Trophoblast cell (in vitro differentiated cells and primary cell): ENCODE measurements around the gene GOLGA8O.
"Not testable (repeated sequence)": the region's sequence is repeated elsewhere in the genome, so short reads cannot be mapped to it uniquely, and the experiment has no call there.

Experiments
- DNase-seq, 2 donors: peaks; one replicate each; pipeline ENCODE4 v3.0.0-alpha.2; 2016
- H2AFZ ChIP-seq: 2 replicates; pipeline ENCODE4 v1.6.1; 2013; ENCODE audit warnings: low read length, moderate library complexity, mild to moderate bottlenecking; ENCODE audit not compliant: insufficient read depth, poor library complexity
- H2AK5ac ChIP-seq: 2 replicates; pipeline ENCODE4 v1.6.1; 2013; ENCODE audit warnings: mild to moderate bottlenecking, low read length
- H2BK120ac ChIP-seq: 2 replicates; pipeline ENCODE4 v1.6.1; 2013; ENCODE audit warnings: low read length, mild to moderate bottlenecking, moderate library complexity; ENCODE audit not compliant: insufficient read depth, poor library complexity
- H2BK12ac ChIP-seq: 2 replicates; pipeline ENCODE4 v1.6.1; 2013; ENCODE audit warnings: mild to moderate bottlenecking, low read length, moderate library complexity
- H2BK5ac ChIP-seq: 2 replicates; pipeline ENCODE4 v1.6.1; 2013; ENCODE audit warnings: low read length, low read depth, moderate library complexity, mild to moderate bottlenecking; ENCODE audit not compliant: poor library complexity
- H3K14ac ChIP-seq: 2 replicates; pipeline ENCODE4 v1.6.1; 2013; ENCODE audit warnings: mild to moderate bottlenecking, low read length
- H3K18ac ChIP-seq: 2 replicates; pipeline ENCODE4 v1.6.1; 2013; ENCODE audit warnings: mild to moderate bottlenecking, low read length
- H3K23ac ChIP-seq: 2 replicates; pipeline ENCODE4 v1.6.1; 2013; ENCODE audit warnings: low read length
- H3K27ac ChIP-seq: 2 replicates; pipeline ENCODE4 v1.5.1; 2013; ENCODE audit warnings: low read depth, mild to moderate bottlenecking, inconsistent platforms, low read length, moderate library complexity
- H3K27me3 ChIP-seq: 2 replicates; pipeline ENCODE4 v1.6.1; 2013; ENCODE audit warnings: inconsistent platforms, mild to moderate bottlenecking, low read length, moderate library complexity; ENCODE audit not compliant: insufficient read depth
- H3K36me3 ChIP-seq, 2 experiments: 1 replicate in 1 of 2; 2 replicates in 1 of 2; pipeline ENCODE4 v1.6.1; 2013; ENCODE audit warnings: low read length in 2 of 2, mild to moderate bottlenecking in 2 of 2, moderate library complexity in 1 of 2; ENCODE audit not compliant: insufficient read depth in 2 of 2, control insufficient read depth in 1 of 2
- H3K4ac ChIP-seq: 2 replicates; pipeline ENCODE4 v1.6.1; 2013; ENCODE audit warnings: low read depth, mild to moderate bottlenecking, low read length, moderate library complexity
- H3K4me1 ChIP-seq, 2 experiments: 1 replicate in 1 of 2; 2 replicates in 1 of 2; pipeline ENCODE4 v1.6.1; 2013; ENCODE audit warnings: low read length in 2 of 2, mild to moderate bottlenecking in 2 of 2, moderate library complexity in 1 of 2; ENCODE audit not compliant: insufficient read depth in 2 of 2, control insufficient read depth in 1 of 2
- H3K4me2 ChIP-seq: 2 replicates; pipeline ENCODE4 v1.6.1; 2013; ENCODE audit warnings: inconsistent platforms, mild to moderate bottlenecking, low read length, moderate library complexity
- H3K4me3 ChIP-seq: 2 replicates; pipeline ENCODE4 v1.5.1; 2013; ENCODE audit warnings: mild to moderate bottlenecking, low read depth, low read length, inconsistent platforms
- H3K79me1 ChIP-seq: one replicate; pipeline ENCODE4 v1.6.1; 2013; ENCODE audit warnings: low read length
- H3K79me2 ChIP-seq: 2 replicates; pipeline ENCODE4 v1.6.1; 2013; ENCODE audit warnings: low read length, mild to moderate bottlenecking; ENCODE audit not compliant: control insufficient read depth, insufficient read depth, poor library complexity
- H3K9ac ChIP-seq: 2 replicates; pipeline ENCODE4 v1.6.1; 2013; ENCODE audit warnings: mild to moderate bottlenecking, low read length
- H3K9me3 ChIP-seq: 2 replicates; pipeline ENCODE4 v1.6.1; 2013; ENCODE audit warnings: low read depth, mild to moderate bottlenecking, control low read depth, inconsistent platforms, low read length; ENCODE audit not compliant: insufficient read depth
- H4K12ac ChIP-seq: 2 replicates; pipeline ENCODE4 v1.6.1; 2013; ENCODE audit warnings: low read depth, mild to moderate bottlenecking, low read length, moderate library complexity
- H4K8ac ChIP-seq: 2 replicates; pipeline ENCODE4 v1.6.1; 2013; ENCODE audit warnings: low read depth, mild to moderate bottlenecking, low read length, moderate library complexity
- H4K91ac ChIP-seq: one replicate; pipeline ENCODE4 v1.6.1; 2013; ENCODE audit warnings: low read depth, mild to moderate bottlenecking, low read length, moderate library complexity
- WGBS: extraction: QIAGEN DNeasy Blood & Tissue Kit; methylation state at CpG from one replicate; pipeline ENCODE4 v1.1.7; 2013; ENCODE audit warnings: missing lambda C conversion rate; ENCODE audit not compliant: insufficient read length, insufficient coverage; ENCODE audit errors: extremely low coverage; 5-methylcytosine and 5-hydroxymethylcytosine counted together

GOLGA8O gene

GRCh38 chr15:32486474-32486873, 31.0 kb upstream of the GOLGA8O start:
- not testable (repeated sequence) for H4K12ac ChIP-seq, H3K23ac ChIP-seq, H4K91ac ChIP-seq, H3K4me1 ChIP-seq, H3K9ac ChIP-seq, H2BK5ac ChIP-seq, H3K4me3 ChIP-seq, H2BK12ac ChIP-seq, H4K8ac ChIP-seq, H3K36me3 ChIP-seq, H3K14ac ChIP-seq, H3K79me2 ChIP-seq, H2BK120ac ChIP-seq, H3K18ac ChIP-seq, H2AK5ac ChIP-seq, H2AFZ ChIP-seq, H3K27ac ChIP-seq, H3K4ac ChIP-seq, H3K4me2 ChIP-seq, H3K79me1 ChIP-seq, DNase-seq, H3K27me3 ChIP-seq, H3K9me3 ChIP-seq
- no CpG with 5 or more reads among the region's 12 CpGs for WGBS

GRCh38 chr15:32483377-32483776, 27.9 kb upstream of the GOLGA8O start:
- H3K4me1 ChIP-seq, H2BK120ac ChIP-seq, H2AFZ ChIP-seq, H3K14ac ChIP-seq, H3K23ac ChIP-seq, H3K4me2 ChIP-seq, H3K79me2 ChIP-seq, H3K9me3 ChIP-seq, H3K9ac ChIP-seq, H4K8ac ChIP-seq, H3K4ac ChIP-seq, H4K12ac ChIP-seq, H3K27ac ChIP-seq, H2BK12ac ChIP-seq, H3K27me3 ChIP-seq, H4K91ac ChIP-seq, H2AK5ac ChIP-seq, H3K4me3 ChIP-seq, H3K18ac ChIP-seq, H2BK5ac ChIP-seq, H3K79me1 ChIP-seq, DNase-seq, H3K36me3 ChIP-seq: not testable (repeated sequence)
- no CpG with 5 or more reads among the region's 6 CpGs for WGBS

DNA sequence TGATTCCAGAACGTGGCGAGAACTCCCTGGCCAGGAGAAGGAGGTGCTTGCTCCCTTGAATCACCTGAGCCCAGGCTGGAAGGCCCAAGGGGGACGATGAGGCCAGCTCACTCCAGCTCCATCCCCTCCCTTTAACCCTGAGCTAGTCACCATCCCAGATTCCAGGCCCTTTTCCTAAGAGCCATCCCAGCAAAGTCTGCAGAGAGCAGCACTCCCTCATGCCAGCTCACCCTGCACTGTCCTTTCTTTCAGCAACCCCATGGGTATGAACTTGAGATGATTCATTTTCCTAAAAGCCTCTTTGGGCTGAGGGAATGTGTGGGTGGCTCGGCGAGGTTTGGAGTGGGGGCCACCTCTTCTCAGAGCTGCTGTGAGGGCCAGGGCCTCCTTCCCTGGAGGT, 26.2 kb upstream of the GOLGA8O start:
- H3K4me3 ChIP-seq, H3K4me2 ChIP-seq, H2BK5ac ChIP-seq, H4K8ac ChIP-seq, H2AFZ ChIP-seq, H3K79me1 ChIP-seq, H3K27me3 ChIP-seq, H3K23ac ChIP-seq, H3K27ac ChIP-seq, H3K18ac ChIP-seq, H4K91ac ChIP-seq, H2BK120ac ChIP-seq, H2BK12ac ChIP-seq, H3K36me3 ChIP-seq, H4K12ac ChIP-seq, DNase-seq, H3K79me2 ChIP-seq, H3K4me1 ChIP-seq, H3K9ac ChIP-seq, H3K14ac ChIP-seq, H2AK5ac ChIP-seq, H3K4ac ChIP-seq, H3K9me3 ChIP-seq: not testable (repeated sequence)
- no CpG with 5 or more reads among the region's 5 CpGs for WGBS

GRCh38 chr15:32468076-32468475, 12.6 kb upstream of the GOLGA8O start:
- H3K9ac ChIP-seq, H3K4ac ChIP-seq, H2AFZ ChIP-seq, H3K36me3 ChIP-seq, H3K27me3 ChIP-seq, H3K79me2 ChIP-seq, H3K9me3 ChIP-seq, H3K79me1 ChIP-seq, H3K4me1 ChIP-seq, H2BK120ac ChIP-seq, H2BK12ac ChIP-seq, DNase-seq, H2AK5ac ChIP-seq, H4K8ac ChIP-seq, H4K91ac ChIP-seq, H3K4me2 ChIP-seq, H2BK5ac ChIP-seq, H3K14ac ChIP-seq, H3K18ac ChIP-seq, H4K12ac ChIP-seq, H3K27ac ChIP-seq, H3K4me3 ChIP-seq, H3K23ac ChIP-seq: not testable (repeated sequence)
- WGBS = no CpG with 5 or more reads among the region's 23 CpGs
